SU-DHL-6 (cell line): Measurements from ENCODE around the gene CPB2.

Experiments
- H2AFZ ChIP-seq: fragments of 200-600 bp; sonication (generic); 2 replicates; pipeline ENCODE4 v1.6.1; 2014; ENCODE audit warnings: low read depth, mild to moderate bottlenecking, moderate library complexity, mixed read lengths, antibody characterized with exemption, low read length; ENCODE audit not compliant: severe bottlenecking
- H3F3A ChIP-seq: fragments of 200-600 bp; shearing (Covaris generic); 2 replicates; pipeline ENCODE4 v1.6.0; 2016; ENCODE audit warnings: antibody characterized with exemption, mild to moderate bottlenecking; ENCODE audit not compliant: insufficient read depth
- H3K27ac ChIP-seq: fragments of 200-600 bp; sonication (generic); 2 replicates; pipeline ENCODE4 v1.5.1; 2016; ENCODE audit warnings: low read depth, mild to moderate bottlenecking, low read length, moderate library complexity, mixed read lengths
- H3K27me3 ChIP-seq: fragments of 200-600 bp; sonication (generic), shearing (Covaris generic); 2 replicates; pipeline ENCODE4 v1.6.0; 2014; ENCODE audit warnings: mild to moderate bottlenecking, low read length
- H3K36me3 ChIP-seq: fragments of 200-600 bp; sonication (generic); 2 replicates; pipeline ENCODE4 v1.6.1; 2014; ENCODE audit warnings: mild to moderate bottlenecking, low read length, mixed read lengths
- H3K4me2 ChIP-seq: fragments of 300-600, 200-600 bp; shearing (Covaris generic), sonication (generic); 2 replicates; pipeline ENCODE4 v1.6.0; 2014; ENCODE audit warnings: low read length, low read depth, mild to moderate bottlenecking; ENCODE audit not compliant: poor library complexity, severe bottlenecking
- H3K4me3 ChIP-seq: fragments of 200-600 bp; sonication (generic); 2 replicates; pipeline ENCODE4 v1.5.1; 2014; ENCODE audit warnings: antibody characterized with exemption, low read length, mild to moderate bottlenecking, mixed read lengths; ENCODE audit not compliant: insufficient read depth, poor library complexity, severe bottlenecking
- H3K79me2 ChIP-seq: fragments of 200-600 bp; sonication (generic); 2 replicates; pipeline ENCODE4 v1.6.1; 2014; ENCODE audit warnings: mild to moderate bottlenecking, low read length, moderate library complexity; ENCODE audit not compliant: insufficient read depth
- H3K9ac ChIP-seq: fragments of 200-600 bp; sonication (generic); 2 replicates; pipeline ENCODE4 v1.7.0; 2014; ENCODE audit warnings: mild to moderate bottlenecking, low read length
- H3K9me2 ChIP-seq: fragments of 200-600 bp; sonication (generic); replicated peaks from 2 replicates; pipeline ENCODE4 v1.6.1; 2014; ENCODE audit warnings: low read length; ENCODE audit not compliant: insufficient read depth
- H3K9me3 ChIP-seq: fragments of 200-600 bp; sonication (generic); 2 replicates; pipeline ENCODE4 v1.6.1; 2014; ENCODE audit warnings: low read length, mixed read lengths; ENCODE audit not compliant: insufficient read depth
- H4K20me1 ChIP-seq: fragments of 200-600 bp; sonication (generic); 2 replicates; pipeline ENCODE4 v1.6.1; 2014; ENCODE audit warnings: low read depth, mild to moderate bottlenecking, antibody characterized with exemption, low read length, moderate library complexity, mixed read lengths
- EZH2phosphoT487 ChIP-seq: fragments of 200-600 bp; sonication (generic), shearing (Covaris generic); conservative IDR thresholded peaks from 2 replicates; pipeline ENCODE4 v1.6.1; 2018; ENCODE audit warnings: mild to moderate bottlenecking, antibody characterized with exemption, low read length, moderate library complexity, mixed read lengths
- TF ChIP-seq, protein P1 (sequence below): fragments of 200-600 bp; sonication (generic); IDR thresholded peaks from one replicate; pipeline ENCODE4 v1.5.1; 2017; ENCODE audit warnings: antibody characterized with exemption, mild to moderate bottlenecking, low read length, moderate library complexity; ENCODE audit not compliant: insufficient read depth, poor library complexity, severe bottlenecking

CPB2 gene

DNA sequence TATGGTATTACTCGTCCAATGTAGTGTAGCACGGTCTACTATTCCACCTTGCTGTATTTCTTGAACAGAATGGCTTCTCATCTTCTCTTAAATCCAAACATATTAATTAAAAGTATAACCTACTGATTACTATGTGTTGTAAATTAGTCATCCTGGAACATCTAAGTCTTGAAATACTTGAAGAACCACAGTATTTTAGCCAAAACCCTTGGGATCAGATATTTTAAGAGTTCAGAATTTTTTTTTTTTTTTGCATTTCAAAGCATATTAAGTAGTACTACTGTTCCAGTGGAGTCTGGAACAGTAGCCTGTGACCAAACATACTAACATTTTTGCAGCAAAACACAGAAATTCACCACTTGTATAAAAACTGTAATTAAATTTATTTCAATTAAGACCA lies 82.4 kb downstream of the CPB2 start:
- no peaks in the 10 kb centered on the region for H3K27me3 ChIP-seq
- peaks cover 9% of the 10 kb centered on the region; the same call in 1 of the 2 replicates for H3F3A ChIP-seq
- no peak overlapping the region for H3K4me2 ChIP-seq
- H3K27ac ChIP-seq = no peak overlapping the region
- no peak overlapping the region for H3K9ac ChIP-seq
- H2AFZ ChIP-seq = no peak overlapping the region
- H3K9me3 ChIP-seq = no peaks in the 10 kb centered on the region
- TF ChIP-seq EZH2phosphoT487 = no peak
- TF ChIP-seq, protein P1, sequence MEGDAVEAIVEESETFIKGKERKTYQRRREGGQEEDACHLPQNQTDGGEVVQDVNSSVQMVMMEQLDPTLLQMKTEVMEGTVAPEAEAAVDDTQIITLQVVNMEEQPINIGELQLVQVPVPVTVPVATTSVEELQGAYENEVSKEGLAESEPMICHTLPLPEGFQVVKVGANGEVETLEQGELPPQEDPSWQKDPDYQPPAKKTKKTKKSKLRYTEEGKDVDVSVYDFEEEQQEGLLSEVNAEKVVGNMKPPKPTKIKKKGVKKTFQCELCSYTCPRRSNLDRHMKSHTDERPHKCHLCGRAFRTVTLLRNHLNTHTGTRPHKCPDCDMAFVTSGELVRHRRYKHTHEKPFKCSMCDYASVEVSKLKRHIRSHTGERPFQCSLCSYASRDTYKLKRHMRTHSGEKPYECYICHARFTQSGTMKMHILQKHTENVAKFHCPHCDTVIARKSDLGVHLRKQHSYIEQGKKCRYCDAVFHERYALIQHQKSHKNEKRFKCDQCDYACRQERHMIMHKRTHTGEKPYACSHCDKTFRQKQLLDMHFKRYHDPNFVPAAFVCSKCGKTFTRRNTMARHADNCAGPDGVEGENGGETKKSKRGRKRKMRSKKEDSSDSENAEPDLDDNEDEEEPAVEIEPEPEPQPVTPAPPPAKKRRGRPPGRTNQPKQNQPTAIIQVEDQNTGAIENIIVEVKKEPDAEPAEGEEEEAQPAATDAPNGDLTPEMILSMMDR = no peak
- no peaks in the 10 kb centered on the region for H4K20me1 ChIP-seq
- peaks cover 5% of the 10 kb centered on the region; the same call in 1 of the 2 replicates for H3K79me2 ChIP-seq
- peaks cover 10% of the 10 kb centered on the region; the same call in 1 of the 2 replicates for H3K36me3 ChIP-seq
- no peak overlapping the region for H3K4me3 ChIP-seq
- H3K9me2 ChIP-seq = no peaks in the 10 kb centered on the region

DNA sequence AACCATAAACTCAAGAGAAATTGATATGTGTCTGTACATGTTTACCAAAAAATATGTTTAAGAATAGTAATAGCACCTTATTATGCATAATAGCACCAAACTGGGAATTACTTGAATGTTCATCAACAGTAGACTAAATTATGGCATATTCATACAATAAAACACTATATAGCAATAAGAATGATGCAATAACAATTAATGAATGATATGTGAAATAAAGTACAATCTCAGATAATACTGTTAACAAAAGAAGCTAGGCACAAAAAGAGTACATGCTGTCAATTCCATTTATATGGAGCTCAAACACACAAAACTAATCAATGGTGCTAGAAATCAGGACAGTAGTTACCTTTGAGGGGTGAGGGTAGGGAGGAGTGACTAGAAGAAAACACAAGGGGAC lies 88.6 kb downstream of the CPB2 start:
- Histone ChIP-seq H3K27me3 (no peaks in the 10 kb centered on the region), H3K27ac (no peak overlapping the region), H3K9me3 (no peaks in the 10 kb centered on the region), H3K79me2 (peaks cover 4% of the 10 kb centered on the region; the same call in 1 of the 2 replicates), H3K4me3 (no peak overlapping the region), H3F3A (peaks cover 6% of the 10 kb centered on the region; the same call in 1 of the 2 replicates), H4K20me1 (no peaks in the 10 kb centered on the region), H3K9me2 (no peaks in the 10 kb centered on the region), H2AFZ (no peak overlapping the region), H3K9ac (no peak overlapping the region), H3K36me3 (peaks cover 28% of the 10 kb centered on the region), H3K4me2 (no peak overlapping the region)
- TF ChIP-seq, protein P1 = no peak
- no peak for TF ChIP-seq EZH2phosphoT487

DNA sequence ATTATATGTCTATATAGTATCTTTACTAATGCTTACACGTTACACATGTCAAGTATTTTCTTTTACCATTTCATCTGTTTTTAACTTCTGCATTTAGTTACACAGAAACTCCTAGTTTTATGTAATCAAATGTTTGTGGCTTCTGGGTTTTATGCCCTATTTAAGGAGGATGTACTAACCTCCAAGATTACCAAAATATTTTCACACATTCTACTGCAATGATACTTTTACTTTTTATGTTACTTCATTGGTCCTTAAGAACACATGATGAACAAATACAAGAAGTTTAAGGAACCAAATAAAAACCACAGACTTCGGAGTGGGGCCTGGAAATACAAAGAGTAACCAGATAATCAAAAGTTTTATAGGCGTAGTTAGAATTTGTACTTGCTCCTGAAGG lies 89.5 kb downstream of the CPB2 start:
- no peaks in the 10 kb centered on the region for H3K9me3 ChIP-seq
- no peaks in the 10 kb centered on the region for H4K20me1 ChIP-seq
- peaks cover 29% of the 10 kb centered on the region for H3K36me3 ChIP-seq
- TF ChIP-seq, protein P1 = no peak
- no peak for TF ChIP-seq EZH2phosphoT487
- H3K4me3 ChIP-seq = no peak overlapping the region
- no peak overlapping the region for H3K4me2 ChIP-seq
- no peak overlapping the region for H3K27ac ChIP-seq
- no peaks in the 10 kb centered on the region for H3K9me2 ChIP-seq
- H3F3A ChIP-seq = 0 out of 2 replicates have a peak, but pooled peaks cover 4% of the 10 kb centered on the region
- peaks cover 4% of the 10 kb centered on the region; the same call in 1 of the 2 replicates for H3K79me2 ChIP-seq
- no peaks in the 10 kb centered on the region for H3K27me3 ChIP-seq
- H2AFZ ChIP-seq = no peak overlapping the region
- no peak overlapping the region for H3K9ac ChIP-seq
